Measurements from ENCODE around the gene SLC35E2B.

The SLC35E2B gene

GRCh38 chr1:1634613-1635012 is 58.0 kb downstream of the SLC35E2B start:
- ATAC-seq, result peak; percentile 7

GRCh38 chr1:1633409-1633808 is 59.2 kb downstream of the SLC35E2B start:
- ATAC-seq, result peak; percentile 15; the same call in 1 of the 3 replicates

- TF ChIP-seq ARNTL (CRISPR knock-in tag; IDR thresholded peaks at IDR 0.05; ENCODE audit: borderline replicate concordance, low read depth) (no peak), PPARA (CRISPR knock-in tag; IDR thresholded peaks at IDR 0.05; ENCODE audit: borderline replicate concordance) (no peak), ZFP30 (CRISPR knock-in tag; IDR thresholded peaks at IDR 0.05) (no peak), ESRRG (CRISPR knock-in tag; IDR thresholded peaks at IDR 0.05) (no peak), GLIS3 (CRISPR knock-in tag; IDR thresholded peaks at IDR 0.05) (no peak), POU6F1 (CRISPR knock-in tag; IDR thresholded peaks at IDR 0.05; ENCODE audit: borderline replicate concordance, low read depth) (no peak), SNAI2 (CRISPR knock-in tag; IDR thresholded peaks at IDR 0.05) (no peak), ZC3H10 (CRISPR knock-in tag; IDR thresholded peaks at IDR 0.05) (no peak), ZFP3 (CRISPR knock-in tag; IDR thresholded peaks at IDR 0.05) (no peak), CREB5 (CRISPR knock-in tag; IDR thresholded peaks at IDR 0.05; ENCODE audit: low read depth) (no peak), PATZ1 (CRISPR knock-in tag; IDR thresholded peaks at IDR 0.05; ENCODE audit: borderline replicate concordance) (no peak), RARB (CRISPR knock-in tag; IDR thresholded peaks at IDR 0.05) (no peak), ISL1 (CRISPR knock-in tag; IDR thresholded peaks at IDR 0.05) (no peak), ZNF565 (CRISPR knock-in tag; conservative IDR thresholded peaks at IDR 0.05; ENCODE audit: low read depth) (no peak), TSHZ2 (CRISPR knock-in tag; IDR thresholded peaks at IDR 0.05) (no peak), ZNF70 (CRISPR knock-in tag; IDR thresholded peaks at IDR 0.05) (no peak), CSRNP3 (CRISPR knock-in tag; IDR thresholded peaks at IDR 0.05) (no peak), TCF4 (CRISPR knock-in tag; IDR thresholded peaks at IDR 0.05; ENCODE audit: borderline replicate concordance) (no peak), TOX (CRISPR knock-in tag; IDR thresholded peaks at IDR 0.05; ENCODE audit: borderline replicate concordance) (no peak)
- no peak for ATAC-seq
Measured at GRCh38 chr1:1631782-1632420, 60.7 kb downstream of the SLC35E2B start, which contains the start of gene MMP23B. MMP23B (plus strand) TSS chr1:1632173; CDS start chr1:1632219, 46 bp downstream.

All from SK-N-SH treated with all-trans-retinoic acid at 6 μM for 48 hours (cell line).